Esophagus muscularis mucosa (tissue), 3 donors: Measurements from ENCODE around the gene DACH1.

Experiments
- CTCF ChIP-seq, 3 experiments: fragments of 200-600 bp in 2 of 3; fragments of 450-650 bp in 1 of 3; sonication (generic) in 2 of 3; IDR thresholded peaks; one replicate each; pipeline ENCODE4 v1.5.1; 2017 to 2019; ENCODE audit warnings: antibody characterized with exemption in 3 of 3, mild to moderate bottlenecking in 2 of 3, moderate library complexity in 1 of 3
- POLR2A ChIP-seq: fragments of 450-650 bp; IDR thresholded peaks from one replicate; pipeline ENCODE4 v1.6.1; 2017; ENCODE audit warnings: antibody characterized with exemption, moderate library complexity, mild to moderate bottlenecking, low read depth
- POLR2AphosphoS5 ChIP-seq, 2 donors: sonication (generic); formaldehyde crosslinking; IDR thresholded peaks; one replicate each; pipeline ENCODE4 v1.6.1; 2017; ENCODE audit warnings: antibody characterized with exemption in 2 of 2

DNA sequence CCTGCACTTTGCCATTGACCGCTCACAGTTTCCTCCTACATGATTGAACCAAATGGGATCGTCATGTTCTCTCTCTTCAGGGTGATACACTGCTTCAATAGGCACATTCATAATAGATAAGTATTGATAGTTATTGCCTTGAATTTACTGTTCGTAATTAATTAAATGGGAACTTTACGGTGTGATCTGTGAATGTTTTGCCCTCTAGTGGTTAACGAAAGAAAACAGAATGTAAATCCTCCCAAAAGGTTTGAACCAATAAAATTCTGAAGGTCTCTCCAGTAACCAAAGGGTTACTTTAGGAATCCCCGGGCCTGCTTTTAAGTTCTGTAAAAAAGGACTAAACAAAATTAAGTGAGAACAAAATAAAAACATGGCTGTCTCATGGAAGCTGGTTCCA is 389.3 kb downstream of the DACH1 start:
- TF ChIP-seq CTCF (IDR thresholded peaks at IDR 0.05) (no peak), POLR2AphosphoS5 (IDR thresholded peaks at IDR 0.05) (no peak), POLR2A (no peak)
